ENCODE results near the gene FOXN3.
"Not testable (repeated sequence)": the region's sequence is repeated elsewhere in the genome, so short reads cannot be mapped to it uniquely, and the experiment has no call there.

The FOXN3 gene

DNA sequence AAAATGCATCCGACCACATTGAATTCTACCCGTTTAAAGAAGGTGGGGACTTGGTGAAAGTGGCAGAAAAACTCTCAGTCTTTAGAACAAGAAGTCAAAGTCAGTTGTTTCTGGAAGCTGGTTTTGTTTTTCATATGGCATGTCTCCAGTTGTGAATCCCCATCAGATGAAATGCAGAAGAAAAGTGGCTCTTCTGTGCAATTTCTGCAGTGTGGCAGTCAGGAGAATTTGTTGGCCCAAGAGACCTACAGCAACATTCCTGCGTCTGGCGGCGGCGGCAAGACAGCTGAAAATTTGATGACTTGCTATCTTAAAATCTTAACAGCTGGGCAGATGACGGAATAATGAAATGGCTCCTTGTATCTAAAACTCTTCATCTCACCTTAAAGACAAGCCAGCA is 201.5 kb downstream of the FOXN3 start:
- DNase-seq (ENCODE audit: insufficient read length, low spot score) = no peak
- FAIRE-seq = no peak
- no peak for TF ChIP-seq POLR2A (IDR thresholded peaks at IDR 0.05; ENCODE audit: low read depth, low read length)

DNA sequence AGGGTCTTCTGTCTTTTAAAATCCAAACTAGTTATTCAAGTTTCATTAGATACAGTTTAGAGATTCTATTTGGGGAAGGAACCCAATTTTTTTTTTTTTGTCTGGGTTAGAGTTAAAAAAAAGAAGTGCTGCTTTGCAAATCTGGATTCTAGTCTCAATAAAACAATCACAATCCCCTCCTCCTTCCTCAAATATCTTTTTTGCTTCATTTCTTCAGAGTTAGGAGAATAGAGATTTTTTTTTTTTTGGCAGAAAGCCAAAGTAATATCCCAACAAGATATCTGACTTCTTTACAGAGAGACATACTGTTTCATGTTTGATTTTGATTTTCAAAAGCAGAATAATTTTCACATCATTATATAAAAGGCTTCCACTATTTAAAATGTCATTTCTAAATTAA is 201.9 kb downstream of the FOXN3 start:
- DNase-seq (ENCODE audit: insufficient read length, low spot score) (no peak), FAIRE-seq (no peak)
- no peak for TF ChIP-seq POLR2A (IDR thresholded peaks at IDR 0.05; ENCODE audit: low read depth, low read length)

DNA sequence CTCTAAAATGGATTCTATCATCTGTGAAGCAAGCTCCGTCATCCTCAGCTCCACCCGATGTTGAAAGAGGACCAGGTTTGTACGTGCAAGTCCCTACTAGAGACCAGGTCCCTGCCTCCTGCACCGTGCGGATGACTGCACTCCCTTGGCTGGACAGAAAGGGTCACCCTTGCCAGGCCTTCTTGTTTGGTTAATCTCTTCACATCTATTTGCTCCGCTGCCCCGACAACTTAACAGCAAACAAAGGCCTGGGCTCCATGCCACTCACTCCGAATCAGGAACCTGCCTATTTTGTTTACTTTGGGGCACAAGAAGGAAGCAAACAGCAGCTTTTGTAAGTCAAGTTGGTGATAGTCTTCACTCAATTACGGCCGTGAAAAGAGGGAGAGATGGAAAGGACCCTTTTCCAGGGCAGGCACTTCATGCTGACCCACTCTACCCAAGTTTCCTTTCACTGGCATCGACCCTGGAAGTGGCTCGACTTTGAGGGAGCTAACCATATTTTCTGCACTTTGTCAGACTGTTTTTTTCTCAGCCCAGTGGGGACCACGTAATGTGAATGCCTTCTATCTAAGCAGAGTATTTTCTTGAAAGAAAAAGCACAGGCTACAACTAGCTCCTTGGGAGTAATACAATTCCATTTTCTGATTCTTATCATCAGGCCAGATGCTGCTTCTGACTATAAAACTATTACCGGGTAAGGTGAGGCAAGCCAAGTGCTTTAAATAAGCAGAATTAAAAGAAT is 202.6 kb downstream of the FOXN3 start:
- FAIRE-seq = no peak
- no peak for TF ChIP-seq POLR2A (IDR thresholded peaks at IDR 0.05; ENCODE audit: low read depth, low read length)
- no peak for DNase-seq (ENCODE audit: insufficient read length, low spot score)

DNA sequence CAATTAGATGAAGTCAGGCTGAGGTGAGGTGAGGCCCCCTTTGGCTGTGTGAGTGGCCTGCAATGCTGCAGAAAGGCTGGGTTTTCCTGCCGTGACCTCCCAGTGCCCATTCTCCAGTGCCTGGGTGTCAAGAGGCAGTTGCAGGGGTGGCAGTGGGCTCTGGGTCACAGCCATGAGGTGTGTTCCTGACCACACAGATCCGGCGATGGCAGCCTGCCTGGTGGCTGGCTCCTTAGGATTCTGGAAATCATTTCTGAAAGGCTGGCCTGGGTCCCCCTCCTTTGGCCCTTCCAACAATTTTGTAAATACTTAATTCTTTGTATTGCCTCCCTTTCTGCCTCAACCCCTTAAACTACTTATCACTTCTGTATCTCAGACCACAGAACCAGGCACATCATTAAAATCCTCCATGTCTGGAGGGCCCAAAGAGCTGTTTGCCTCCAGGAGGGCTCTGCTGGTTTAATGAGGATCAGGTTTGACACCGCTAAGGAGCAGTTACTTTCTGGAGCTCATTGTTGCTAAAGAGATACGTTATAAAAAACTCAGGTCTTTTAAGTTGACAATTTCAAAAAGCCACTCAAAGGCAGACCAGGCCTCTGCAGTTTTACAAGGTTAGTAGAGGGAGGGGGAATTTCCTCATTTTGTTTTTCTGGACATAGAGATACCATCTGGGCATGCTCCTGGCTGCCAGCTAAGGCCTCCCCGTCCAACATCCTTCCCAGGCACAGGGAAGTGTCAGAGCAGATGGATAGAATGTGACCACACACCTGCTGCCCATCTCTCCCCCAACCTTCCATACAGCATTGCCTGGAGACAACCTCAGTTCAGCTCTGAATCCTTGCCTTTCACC is 204.4 kb downstream of the FOXN3 start:
- FAIRE-seq (no peak), DNase-seq (ENCODE audit: insufficient read length, low spot score) (no peak)
- TF ChIP-seq POLR2A (IDR thresholded peaks at IDR 0.05; ENCODE audit: low read depth, low read length) = no peak

DNA sequence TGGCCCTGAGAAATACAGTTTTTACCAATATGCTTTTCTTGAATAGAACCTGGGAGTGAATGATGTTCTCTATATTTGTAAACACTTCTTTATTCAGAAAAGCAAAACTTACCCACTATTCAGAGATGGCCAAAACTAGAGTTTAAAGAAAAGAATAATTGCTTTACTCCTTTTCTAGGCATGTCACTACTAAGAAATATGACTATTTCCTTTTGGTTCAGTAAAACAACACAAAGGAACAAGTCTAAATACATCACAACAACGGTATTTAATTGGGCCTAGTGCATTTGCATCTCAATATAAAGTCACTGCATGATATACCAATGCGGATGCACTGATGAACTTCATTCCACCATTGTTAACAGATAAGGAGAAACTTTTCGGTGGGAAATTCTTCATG is 207.5 kb downstream of the FOXN3 start:
- DNase-seq (ENCODE audit: insufficient read length, low spot score) (no peak), FAIRE-seq (no peak)
- no peak for TF ChIP-seq POLR2A (IDR thresholded peaks at IDR 0.05; ENCODE audit: low read depth, low read length)

DNA sequence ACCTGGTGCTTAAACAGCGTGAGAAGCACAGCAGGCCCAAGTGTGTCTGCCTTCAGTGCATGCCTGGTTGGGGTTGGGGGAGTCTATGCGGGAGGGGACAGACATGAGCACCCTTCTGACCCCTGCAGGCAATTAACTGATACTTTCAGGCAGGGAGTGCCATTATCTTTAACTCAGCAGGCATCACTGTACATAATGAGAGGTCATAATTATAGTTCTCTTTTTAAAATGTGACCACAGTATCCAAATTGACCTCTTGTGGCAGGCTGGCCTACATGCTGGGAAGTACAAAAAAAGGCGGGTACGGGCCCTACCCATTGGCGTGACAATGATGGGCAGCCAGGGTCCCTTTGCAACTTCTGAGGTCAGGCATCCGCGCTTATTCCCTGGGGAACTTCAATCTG is 209.1 kb downstream of the FOXN3 start:
- FAIRE-seq (no peak), DNase-seq (ENCODE audit: insufficient read length, low spot score) (no peak)
- no peak for TF ChIP-seq POLR2A (IDR thresholded peaks at IDR 0.05; ENCODE audit: low read depth, low read length)

DNA sequence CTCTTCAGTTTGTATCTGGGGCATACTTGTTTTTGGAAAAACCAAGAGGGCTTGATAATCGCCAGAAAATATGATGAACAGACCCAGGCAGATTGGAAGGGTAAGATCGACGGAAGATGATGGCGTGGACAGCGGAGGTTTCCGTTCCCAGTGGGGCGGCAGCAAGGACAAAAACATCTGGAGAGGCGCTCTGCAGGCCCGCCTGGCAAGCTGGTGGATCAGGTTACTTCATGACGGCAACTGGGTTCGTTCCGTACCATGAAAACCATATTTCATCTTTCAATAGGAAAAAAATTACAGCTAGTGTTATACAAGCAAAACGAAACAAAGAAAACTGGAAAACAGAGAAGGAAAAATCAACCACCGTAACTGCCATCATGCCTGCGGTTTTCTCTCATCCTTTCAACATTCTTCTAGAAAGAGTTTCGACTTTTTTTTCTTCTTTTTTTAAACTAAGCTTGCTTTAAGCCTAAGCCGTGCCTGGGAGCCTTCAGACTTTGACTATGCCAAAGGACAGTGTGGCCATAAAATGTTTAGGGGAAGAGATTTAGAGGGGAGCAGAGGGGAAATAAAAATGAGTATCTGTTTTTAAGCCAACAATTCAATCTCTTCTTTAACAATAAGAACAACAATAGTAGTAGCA is 210.5 kb downstream of the FOXN3 start:
- no peak for DNase-seq (ENCODE audit: insufficient read length, low spot score)
- FAIRE-seq = no peak
- no peak for TF ChIP-seq POLR2A (IDR thresholded peaks at IDR 0.05; ENCODE audit: low read depth, low read length)

DNA sequence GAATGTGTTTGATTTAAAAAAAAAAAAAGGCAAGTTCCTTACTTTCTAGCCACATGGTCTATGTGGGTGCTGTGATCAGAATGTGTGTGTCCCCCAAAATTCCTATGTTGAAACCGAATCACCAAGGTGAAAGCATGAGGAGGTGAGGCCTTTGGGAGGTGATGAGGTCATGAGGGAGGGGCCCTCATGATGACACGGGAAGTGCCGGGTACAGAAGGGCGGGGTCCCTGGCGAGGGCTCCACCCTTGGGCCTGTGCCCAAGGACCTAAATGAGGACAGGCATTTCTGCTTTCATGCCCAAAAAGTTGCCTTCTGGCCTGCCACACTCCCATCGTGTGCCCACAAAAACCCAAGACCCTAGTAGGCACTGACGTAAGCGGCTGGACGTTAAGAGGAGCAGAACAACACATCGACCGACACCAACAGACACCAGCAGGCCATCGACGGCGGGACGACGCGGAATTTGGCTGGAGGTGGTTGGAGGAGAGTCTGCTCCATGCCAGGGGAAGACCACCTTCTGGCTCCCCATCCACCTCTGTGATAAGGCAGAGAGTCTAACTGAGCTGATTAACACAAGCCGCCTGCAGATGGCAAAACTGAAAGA is 211.8 kb downstream of the FOXN3 start:
- FAIRE-seq (no peak), DNase-seq (ENCODE audit: insufficient read length, low spot score) (no peak)
- TF ChIP-seq POLR2A (IDR thresholded peaks at IDR 0.05; ENCODE audit: low read depth, low read length) = no peak

DNA sequence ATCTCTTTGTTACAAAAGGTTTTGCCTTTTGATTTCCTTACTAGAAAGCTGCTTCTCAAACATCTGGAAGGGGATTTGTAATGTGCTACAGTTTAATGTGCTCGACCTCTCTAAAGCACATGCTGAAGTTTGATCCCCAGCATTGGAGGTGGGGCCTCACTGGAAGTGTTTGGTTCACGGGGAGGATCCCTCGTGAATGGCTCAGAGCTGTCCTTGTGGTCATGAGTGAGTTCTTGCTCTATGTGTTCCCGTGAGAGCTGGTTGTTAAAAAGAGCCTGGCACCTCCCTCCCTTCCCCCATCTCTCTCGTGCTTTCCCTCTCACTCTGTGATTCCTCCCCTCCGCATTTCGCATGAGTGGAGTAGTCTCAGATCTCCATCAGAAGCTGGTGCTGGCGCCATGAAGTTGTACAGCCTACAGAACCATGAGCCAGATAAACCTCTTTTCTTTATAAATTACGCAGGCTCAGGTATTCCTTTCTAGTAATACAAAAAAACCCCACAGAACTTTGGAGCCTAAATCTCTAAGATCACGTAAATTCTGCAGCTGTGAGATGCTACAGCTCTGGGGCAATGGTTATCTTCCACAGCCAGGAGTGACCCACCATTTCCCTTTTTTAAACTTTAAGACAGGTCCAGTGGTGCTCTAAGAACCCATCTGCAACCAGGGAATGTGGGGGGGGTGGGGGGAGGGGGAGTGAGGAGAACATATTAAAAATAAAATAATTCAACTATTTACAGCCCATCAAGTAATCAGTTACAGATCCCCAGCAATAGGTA is 214.4 kb downstream of the FOXN3 start:
- no peak for TF ChIP-seq POLR2A (IDR thresholded peaks at IDR 0.05; ENCODE audit: low read depth, low read length)
- FAIRE-seq (no peak), DNase-seq (ENCODE audit: insufficient read length, low spot score) (no peak)

DNA sequence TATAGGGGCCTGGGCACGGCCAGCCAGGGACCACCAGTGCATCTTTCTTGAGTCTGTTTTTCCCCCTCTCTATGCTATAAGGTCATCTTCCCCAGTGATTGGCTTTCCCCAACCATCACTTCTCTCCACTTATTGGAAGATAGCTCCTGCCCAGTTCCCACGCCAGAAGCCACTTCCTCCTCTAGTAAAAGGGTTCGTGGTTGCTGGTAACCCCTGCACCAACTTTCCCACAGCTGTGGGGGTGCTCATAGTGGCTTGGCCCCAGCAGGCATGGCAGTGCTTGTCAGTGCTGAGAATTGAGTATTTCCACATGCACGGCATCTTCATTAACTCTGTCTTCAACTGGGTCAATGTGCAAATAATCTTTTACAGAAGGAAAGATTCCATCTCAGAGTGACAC is 215.4 kb downstream of the FOXN3 start:
- TF ChIP-seq POLR2A (IDR thresholded peaks at IDR 0.05; ENCODE audit: low read depth, low read length) = no peak
- DNase-seq (ENCODE audit: insufficient read length, low spot score) (no peak), FAIRE-seq (no peak)

DNA sequence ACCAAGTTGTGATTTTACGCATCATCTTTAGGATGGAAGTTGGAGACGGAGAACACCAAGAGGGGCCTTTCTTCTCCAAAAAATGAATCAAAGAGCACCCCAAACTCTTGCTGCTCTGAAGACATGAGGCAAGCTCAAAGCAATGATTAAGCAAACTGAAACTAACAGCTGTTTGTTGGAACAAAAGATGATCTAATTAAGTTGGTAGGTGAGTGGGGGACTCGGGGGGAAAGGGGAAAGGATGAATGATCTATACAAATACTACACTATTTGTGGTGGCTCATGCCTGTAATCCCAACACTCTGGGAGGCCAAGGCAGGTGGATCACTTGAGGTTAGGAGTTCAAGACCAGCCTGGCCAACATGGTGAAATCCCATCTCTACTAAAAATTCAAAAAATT is 217.7 kb downstream of the FOXN3 start:
- DNase-seq (ENCODE audit: insufficient read length, low spot score); FAIRE-seq: not testable (repeated sequence)

DNA sequence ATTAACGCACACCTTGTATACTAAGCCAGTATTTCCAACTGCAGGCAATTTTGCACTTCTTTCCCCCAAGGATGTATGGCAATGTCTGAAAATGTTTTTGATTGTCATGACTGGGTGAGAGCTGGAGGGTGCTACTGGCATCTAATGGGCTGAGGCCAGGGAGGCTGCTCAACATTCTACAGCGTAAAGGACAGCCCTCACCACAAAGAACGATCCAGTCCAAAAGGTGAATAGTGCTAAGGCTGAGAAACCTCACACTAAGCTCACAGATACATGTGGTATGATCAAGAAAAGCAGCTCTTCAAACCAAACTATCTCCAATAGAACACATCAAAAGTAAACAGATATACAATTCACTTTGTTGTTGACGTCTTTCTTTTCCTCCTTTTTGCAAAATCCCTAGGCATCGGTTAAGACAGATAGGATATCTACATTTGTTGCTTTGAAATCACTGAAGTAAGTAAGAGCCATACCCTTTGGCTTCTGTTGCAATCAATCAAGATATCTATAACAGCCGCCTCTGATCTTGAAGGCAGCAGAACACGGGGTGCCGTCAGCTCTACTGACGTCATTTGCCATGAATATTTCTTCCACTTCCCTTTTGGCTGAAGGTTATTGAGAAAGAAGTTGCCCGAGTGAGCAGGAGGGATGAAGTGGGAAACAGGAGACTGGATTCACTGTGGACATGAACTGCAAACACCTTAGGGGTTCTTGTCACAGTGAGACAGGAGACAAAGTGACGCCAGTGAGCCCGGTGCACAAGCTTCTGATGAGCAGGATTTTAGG is 218.3 kb downstream of the FOXN3 start:
- DNase-seq (ENCODE audit: insufficient read length, low spot score) = no peak
- TF ChIP-seq POLR2A (IDR thresholded peaks at IDR 0.05; ENCODE audit: low read depth, low read length) = no peak
- no peak for FAIRE-seq

DNA sequence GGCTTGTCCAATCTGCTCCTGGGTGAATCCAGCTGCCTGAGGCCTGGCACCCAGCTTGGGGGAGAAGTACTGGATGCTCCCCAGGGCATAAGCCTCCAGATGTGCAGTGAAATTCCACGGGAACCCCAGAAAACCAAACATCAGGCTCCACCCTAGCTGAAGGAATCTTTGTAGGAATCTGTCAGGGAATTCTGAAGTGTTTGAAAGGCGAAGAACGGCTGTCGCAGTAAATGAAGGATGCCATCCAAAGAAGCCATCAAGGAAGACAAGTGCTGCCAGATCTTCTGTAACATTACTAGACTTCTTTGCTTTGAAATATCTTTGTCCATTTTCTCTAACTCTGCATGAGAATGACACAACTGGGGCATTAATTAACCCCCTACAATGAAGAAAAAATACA is 219.4 kb downstream of the FOXN3 start:
- no peak for TF ChIP-seq POLR2A (IDR thresholded peaks at IDR 0.05; ENCODE audit: low read depth, low read length)
- FAIRE-seq (no peak), DNase-seq (ENCODE audit: insufficient read length, low spot score) (no peak)
